Esophagus muscularis mucosa (tissue), 4 donors: ENCODE results near the gene ZG16.

Experiments used
- CTCF ChIP-seq, 3 experiments: fragments of 200-600 bp in 2 of 3; fragments of 450-650 bp in 1 of 3; sonication (generic) in 2 of 3; IDR thresholded peaks; one replicate each; pipeline ENCODE4 v1.5.1; 2017 to 2019; ENCODE audit warnings: antibody characterized with exemption in 3 of 3, mild to moderate bottlenecking in 2 of 3, moderate library complexity in 1 of 3
- EP300 ChIP-seq: sonication (generic); formaldehyde crosslinking; IDR thresholded peaks from one replicate; pipeline ENCODE4 v1.6.1; 2017; ENCODE audit warnings: antibody characterized with exemption
- POLR2A ChIP-seq: fragments of 450-650 bp; IDR thresholded peaks from one replicate; pipeline ENCODE4 v1.6.1; 2017; ENCODE audit warnings: antibody characterized with exemption, moderate library complexity, mild to moderate bottlenecking, low read depth

GRCh38 chr16:29815793-29816693, 38.0 kb downstream of the ZG16 start, which contains the start of gene PAGR1:
- TF ChIP-seq CTCF (IDR thresholded peaks at IDR 0.05) (peak; percentile 89 to 96 (median 93)), POLR2A (peak; percentile 41), EP300 (no peak)
